ENCODE data around the gene IGSF21.

DNA sequence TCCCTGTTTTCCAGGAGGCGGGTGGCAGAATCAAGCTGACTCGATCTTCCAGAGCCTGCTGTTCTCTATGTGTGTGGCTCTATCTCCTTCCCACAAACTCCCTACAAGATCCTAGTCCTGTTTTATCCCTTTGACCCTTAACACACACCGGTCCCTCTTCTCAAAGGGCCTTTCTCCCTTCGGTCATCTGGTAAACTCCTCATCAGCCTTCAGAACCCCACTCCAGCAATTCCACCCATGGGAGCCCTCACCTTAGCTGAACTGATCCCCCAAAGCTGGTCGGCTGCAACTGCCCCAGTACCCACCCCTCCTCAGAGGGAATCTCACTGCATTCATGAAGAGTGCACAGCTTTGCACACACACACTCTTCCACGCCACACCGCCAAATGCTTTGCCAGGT is 184.9 kb downstream of the IGSF21 start:
- TF ChIP-seq, protein P1, sequence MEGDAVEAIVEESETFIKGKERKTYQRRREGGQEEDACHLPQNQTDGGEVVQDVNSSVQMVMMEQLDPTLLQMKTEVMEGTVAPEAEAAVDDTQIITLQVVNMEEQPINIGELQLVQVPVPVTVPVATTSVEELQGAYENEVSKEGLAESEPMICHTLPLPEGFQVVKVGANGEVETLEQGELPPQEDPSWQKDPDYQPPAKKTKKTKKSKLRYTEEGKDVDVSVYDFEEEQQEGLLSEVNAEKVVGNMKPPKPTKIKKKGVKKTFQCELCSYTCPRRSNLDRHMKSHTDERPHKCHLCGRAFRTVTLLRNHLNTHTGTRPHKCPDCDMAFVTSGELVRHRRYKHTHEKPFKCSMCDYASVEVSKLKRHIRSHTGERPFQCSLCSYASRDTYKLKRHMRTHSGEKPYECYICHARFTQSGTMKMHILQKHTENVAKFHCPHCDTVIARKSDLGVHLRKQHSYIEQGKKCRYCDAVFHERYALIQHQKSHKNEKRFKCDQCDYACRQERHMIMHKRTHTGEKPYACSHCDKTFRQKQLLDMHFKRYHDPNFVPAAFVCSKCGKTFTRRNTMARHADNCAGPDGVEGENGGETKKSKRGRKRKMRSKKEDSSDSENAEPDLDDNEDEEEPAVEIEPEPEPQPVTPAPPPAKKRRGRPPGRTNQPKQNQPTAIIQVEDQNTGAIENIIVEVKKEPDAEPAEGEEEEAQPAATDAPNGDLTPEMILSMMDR (conservative IDR thresholded peaks at IDR 0.05; ENCODE audit: low read depth, low read length) = no peak
- TF ChIP-seq CEBPB (IDR thresholded peaks at IDR 0.05; ENCODE audit: low read depth, low read length) = no peak
- TF ChIP-seq RFX5 (IDR thresholded peaks at IDR 0.05; ENCODE audit: low read depth, low read length) = no peak
- TF ChIP-seq, protein P2, sequence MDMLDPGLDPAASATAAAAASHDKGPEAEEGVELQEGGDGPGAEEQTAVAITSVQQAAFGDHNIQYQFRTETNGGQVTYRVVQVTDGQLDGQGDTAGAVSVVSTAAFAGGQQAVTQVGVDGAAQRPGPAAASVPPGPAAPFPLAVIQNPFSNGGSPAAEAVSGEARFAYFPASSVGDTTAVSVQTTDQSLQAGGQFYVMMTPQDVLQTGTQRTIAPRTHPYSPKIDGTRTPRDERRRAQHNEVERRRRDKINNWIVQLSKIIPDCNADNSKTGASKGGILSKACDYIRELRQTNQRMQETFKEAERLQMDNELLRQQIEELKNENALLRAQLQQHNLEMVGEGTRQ (IDR thresholded peaks at IDR 0.05; ENCODE audit: low read depth, low read length) = no peak
- TF ChIP-seq POLR2A (IDR thresholded peaks at IDR 0.05; ENCODE audit: low read depth, low read length) = no peak
- TF ChIP-seq, protein P3, sequence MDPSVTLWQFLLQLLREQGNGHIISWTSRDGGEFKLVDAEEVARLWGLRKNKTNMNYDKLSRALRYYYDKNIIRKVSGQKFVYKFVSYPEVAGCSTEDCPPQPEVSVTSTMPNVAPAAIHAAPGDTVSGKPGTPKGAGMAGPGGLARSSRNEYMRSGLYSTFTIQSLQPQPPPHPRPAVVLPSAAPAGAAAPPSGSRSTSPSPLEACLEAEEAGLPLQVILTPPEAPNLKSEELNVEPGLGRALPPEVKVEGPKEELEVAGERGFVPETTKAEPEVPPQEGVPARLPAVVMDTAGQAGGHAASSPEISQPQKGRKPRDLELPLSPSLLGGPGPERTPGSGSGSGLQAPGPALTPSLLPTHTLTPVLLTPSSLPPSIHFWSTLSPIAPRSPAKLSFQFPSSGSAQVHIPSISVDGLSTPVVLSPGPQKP (IDR thresholded peaks at IDR 0.05; ENCODE audit: borderline replicate concordance, low read depth, low read length) = no peak

Data from IMR-90 (cell line).